HepG2 (cell line): ENCODE data around the gene WBP1. TPM values are rescaled to one million over a fixed set of nuclear protein-coding genes. Genes with fewer than 3 reads are reported as not detected.

ENCODE experiments used
- CBX2 ChIP-seq, 2 experiments: fragments of 200-600 bp in 1 of 2; sonication (generic); formaldehyde crosslinking in 1 of 2; IDR thresholded peaks; 2 replicates each; pipeline versions ENCODE4 v1.7.0 to v1.8.1; 2018 to 2022; ENCODE audit warnings: low read depth in 2 of 2, low read length in 1 of 2, mild to moderate bottlenecking in 1 of 2, missing genetic modification reagents in 1 of 2
- CREB1 ChIP-seq, 2 experiments: fragments of 450-650 bp in 1 of 2; IDR thresholded peaks; 2 replicates each; pipeline ENCODE4 v1.6.1; 2016 to 2017; ENCODE audit warnings: control low read depth in 1 of 2, mild to moderate bottlenecking in 1 of 2, missing compliant biosample characterization in 1 of 2, missing genetic modification characterization in 1 of 2
- DNMT1 ChIP-seq: sonication (generic); formaldehyde crosslinking; IDR thresholded peaks from 2 replicates; pipeline ENCODE4 v1.5.1; 2020; ENCODE audit warnings: mild to moderate bottlenecking, missing genetic modification reagents
- DNMT3B ChIP-seq: conservative IDR thresholded peaks from 2 replicates; pipeline ENCODE4 v1.6.1; 2016; ENCODE audit warnings: missing biosample characterization, control low read depth
- ELF4 ChIP-seq: sonication (generic); formaldehyde crosslinking; IDR thresholded peaks from 2 replicates; pipeline ENCODE4 v1.5.0; 2020; ENCODE audit warnings: missing genetic modification reagents, mild to moderate bottlenecking, moderate library complexity, borderline replicate concordance
- GATAD1 ChIP-seq: IDR thresholded peaks from 2 replicates; pipeline ENCODE4 v1.6.1; 2016; ENCODE audit warnings: missing genetic modification reagents, missing compliant biosample characterization
- HNRNPLL ChIP-seq: fragments of 200-400 bp; formaldehyde crosslinking; IDR thresholded peaks from 2 replicates; pipeline ENCODE4 v1.6.1; 2017; ENCODE audit warnings: mild to moderate bottlenecking, low read depth, low read length; ENCODE audit not compliant: poor library complexity, severe bottlenecking
- HOXA9 ChIP-seq: sonication (generic); formaldehyde crosslinking; IDR thresholded peaks from 2 replicates; pipeline ENCODE4 v1.8.1; 2022; ENCODE audit warnings: missing genetic modification reagents, mild to moderate bottlenecking, moderate library complexity, borderline replicate concordance
- JUNB ChIP-seq: sonication (generic); formaldehyde crosslinking; IDR thresholded peaks from 2 replicates; pipeline ENCODE4 v1.8.0; 2022; ENCODE audit warnings: missing genetic modification reagents, mild to moderate bottlenecking, borderline replicate concordance
- LBX2 ChIP-seq: sonication (generic); formaldehyde crosslinking; IDR thresholded peaks from 2 replicates; pipeline ENCODE4 v1.5.0; 2020; ENCODE audit warnings: missing genetic modification reagents, mild to moderate bottlenecking, borderline replicate concordance
- MTF2 ChIP-seq: sonication (generic); formaldehyde crosslinking; IDR thresholded peaks from 2 replicates; pipeline ENCODE4 v1.5.0; 2020; ENCODE audit warnings: missing genetic modification reagents, borderline replicate concordance
- NR3C1 ChIP-seq: sonication (generic); formaldehyde crosslinking; IDR thresholded peaks from 2 replicates; pipeline ENCODE4 v1.4.0; 2020; ENCODE audit warnings: missing genetic modification reagents
- ONECUT2 ChIP-seq: sonication (generic); formaldehyde crosslinking; IDR thresholded peaks from 2 replicates; pipeline ENCODE4 v1.4.0; 2020; ENCODE audit warnings: missing genetic modification reagents
- PRMT3 ChIP-seq: sonication (generic); formaldehyde crosslinking; IDR thresholded peaks from 2 replicates; pipeline ENCODE4 v1.8.1; 2022; ENCODE audit warnings: low read depth, mild to moderate bottlenecking, moderate library complexity, missing genetic modification reagents, borderline replicate concordance
- RBFOX2 ChIP-seq: fragments of 200-400 bp; formaldehyde crosslinking; IDR thresholded peaks from 2 replicates; pipeline ENCODE4 v1.6.1; 2017; ENCODE audit warnings: low read depth, mild to moderate bottlenecking, low read length
- REPIN1 ChIP-seq: sonication (generic); formaldehyde crosslinking; IDR thresholded peaks from 2 replicates; pipeline ENCODE4 v1.8.0; 2022; ENCODE audit warnings: missing genetic modification reagents, low read depth, mild to moderate bottlenecking, borderline replicate concordance
- SRF ChIP-seq: IDR thresholded peaks from 2 replicates; pipeline ENCODE4 v1.6.1; 2011; ENCODE audit warnings: mild to moderate bottlenecking, low read depth, low read length, moderate library complexity
- TBL1XR1 ChIP-seq: fragments of 150-350 bp; IDR thresholded peaks from 2 replicates; pipeline ENCODE4 v1.6.1; 2014; ENCODE audit warnings: borderline replicate concordance, low read length; ENCODE audit not compliant: partially characterized antibody
- XBP1 ChIP-seq: sonication (generic); formaldehyde crosslinking; IDR thresholded peaks from 2 replicates; pipeline ENCODE4 v1.5.0; 2020; ENCODE audit warnings: missing genetic modification reagents
- ZEB1 ChIP-seq: IDR thresholded peaks from 2 replicates; pipeline ENCODE4 v1.6.1; 2012; ENCODE audit warnings: mild to moderate bottlenecking, low read depth, inconsistent platforms; ENCODE audit not compliant: insufficient replicate concordance
- ZFP91 ChIP-seq: sonication (generic); formaldehyde crosslinking; IDR thresholded peaks from 2 replicates; pipeline ENCODE4 v1.9.0; 2022; ENCODE audit warnings: missing genetic modification reagents, mild to moderate bottlenecking, borderline replicate concordance
- ZFY ChIP-seq: sonication (generic); formaldehyde crosslinking; IDR thresholded peaks from 2 replicates; pipeline ENCODE4 v1.4.0; 2020; ENCODE audit warnings: missing genetic modification reagents
- ZNF143 ChIP-seq: sonication (generic); formaldehyde crosslinking; IDR thresholded peaks from 2 replicates; pipeline ENCODE4 v1.4.0; 2020; ENCODE audit warnings: missing genetic modification reagents
- ZNF292 ChIP-seq: sonication (generic); formaldehyde crosslinking; IDR thresholded peaks from 2 replicates; pipeline ENCODE4 v1.8.1; 2022; ENCODE audit warnings: mild to moderate bottlenecking, low read depth, missing genetic modification reagents, borderline replicate concordance
- ZNF501 ChIP-seq: sonication (generic); formaldehyde crosslinking; IDR thresholded peaks from 2 replicates; pipeline ENCODE4 v1.5.1; 2020; ENCODE audit warnings: mild to moderate bottlenecking, moderate library complexity, missing genetic modification reagents
- ZNF550 ChIP-seq: sonication (generic); formaldehyde crosslinking; IDR thresholded peaks from 2 replicates; pipeline ENCODE4 v1.4.0; 2020; ENCODE audit warnings: mild to moderate bottlenecking, missing genetic modification reagents, borderline replicate concordance
- ZNF557 ChIP-seq: sonication (generic); formaldehyde crosslinking; IDR thresholded peaks from 2 replicates; pipeline ENCODE4 v1.4.0; 2020; ENCODE audit warnings: missing genetic modification reagents
- ZNF749 ChIP-seq: sonication (generic); formaldehyde crosslinking; IDR thresholded peaks from 2 replicates; pipeline ENCODE4 v1.8.0; 2022; ENCODE audit warnings: mild to moderate bottlenecking, missing genetic modification reagents, moderate library complexity, borderline replicate concordance
- ZNF841 ChIP-seq: sonication (generic); formaldehyde crosslinking; IDR thresholded peaks from 2 replicates; pipeline ENCODE4 v1.8.1; 2023; ENCODE audit warnings: missing genetic modification reagents, borderline replicate concordance
- polyA plus RNA-seq, 8 experiments: library from polyadenylated mRNA; depleted of rRNA in 3 of 8; stranded (reverse) in 7 of 8; unstranded in 1 of 8; fragments of >200 nt; fragmentation: Illumina TruSeq in 4 of 8; extraction: Trizol in 4 of 8; gene quantifications; 2 replicates each; pipeline versions ENCODE4 v1.2.1 to v1.2.3, GENCODE V29; 2011 to 2016; ENCODE audit warnings: low read depth in 4 of 8, missing spikeins in 1 of 8, mixed read lengths in 1 of 8; ENCODE audit not compliant: insufficient read depth in 1 of 8
- total RNA-seq, 5 experiments: library from RNA; depleted of rRNA; stranded (reverse); fragments of >200 nt; fragmentation: Illumina TruSeq; extraction: Trizol; gene quantifications; 2 replicates each; pipeline ENCODE4 v1.2.3, GENCODE V29; 2016; ENCODE audit warnings: low read depth in 1 of 5

Gene WBP1
- total and polyA plus RNA-seq, 2 of the 13 experiments (the other 11 are each of a cell fraction or from before 2014, with no cell fraction given), result 38.8 to 85.7 TPM

DNA sequence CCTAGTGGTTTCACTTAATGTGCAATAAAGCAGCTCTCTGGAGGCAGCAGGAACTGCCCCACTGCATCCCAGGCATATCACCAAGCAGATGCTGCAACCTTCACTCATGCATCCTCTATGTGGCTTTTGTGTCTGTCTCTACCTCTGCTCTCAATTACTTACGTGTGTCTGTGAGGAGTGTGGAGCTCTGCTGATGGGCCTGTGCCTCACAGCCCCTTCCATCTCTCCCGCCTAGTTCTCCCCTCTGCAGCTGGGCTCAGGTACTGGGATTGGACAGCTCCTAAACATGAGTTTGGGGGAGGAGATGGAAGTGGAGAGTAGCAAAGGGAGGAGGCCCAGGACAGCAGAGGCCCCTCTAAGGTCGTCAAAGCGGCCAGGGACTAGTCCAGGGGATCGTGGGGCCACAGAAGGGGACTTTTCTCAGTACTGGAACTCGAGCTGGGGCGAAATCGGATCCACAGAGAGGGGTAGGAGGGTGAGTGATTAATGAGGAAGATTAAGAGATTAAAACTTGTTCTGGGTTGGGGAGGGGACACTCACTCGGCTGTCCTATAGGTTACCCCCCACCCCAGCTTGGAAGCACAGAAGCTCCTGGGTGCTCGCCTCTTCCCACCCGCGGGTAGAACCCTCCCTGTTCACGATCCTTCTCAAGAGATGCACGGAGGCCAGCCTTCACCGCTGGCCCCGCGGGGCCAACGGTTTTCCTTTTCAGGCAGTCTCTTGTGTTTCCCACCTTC is 43.3 kb downstream of the WBP1 start (continued):
- TF ChIP-seq CBX2 (IDR thresholded peaks at IDR 0.05; ENCODE audit: low read depth, low read length) (no peak), CBX2 (CRISPR knock-in tag; IDR thresholded peaks at IDR 0.05; ENCODE audit: low read depth) (no peak), ZFP91 (CRISPR knock-in tag) (no peak), ELF4 (CRISPR knock-in tag) (no peak), RBFOX2 (no peak), LBX2 (CRISPR knock-in tag) (no peak), ZNF292 (CRISPR knock-in tag) (no peak), ZNF501 (CRISPR knock-in tag) (no peak), ZNF550 (no peak), CREB1 (IDR thresholded peaks at IDR 0.05) (no peak), CREB1 (CRISPR knock-in tag; IDR thresholded peaks at IDR 0.05) (no peak), JUNB (CRISPR knock-in tag) (no peak), ZNF749 (CRISPR knock-in tag) (no peak), ONECUT2 (CRISPR knock-in tag) (no peak), SRF (no peak), ZNF841 (CRISPR knock-in tag) (no peak), ZNF143 (CRISPR knock-in tag) (no peak), ZEB1 (no peak), PRMT3 (CRISPR knock-in tag) (no peak), MTF2 (CRISPR knock-in tag) (no peak), XBP1 (CRISPR knock-in tag) (no peak), DNMT1 (CRISPR knock-in tag) (no peak), ZFY (CRISPR knock-in tag) (peak; percentile 56; the same call in 1 of the 2 replicates), DNMT3B (0 out of 2 replicates have a peak, but pooled peaks have one; percentile 58), HOXA9 (CRISPR knock-in tag) (no peak; the same call in 1 of the 2 replicates), NR3C1 (no peak), GATAD1 (0 out of 2 replicates have a peak, but pooled peaks have one; percentile 31), TBL1XR1 (no peak), REPIN1 (no peak), ZNF557 (CRISPR knock-in tag) (no peak), HNRNPLL (no peak)
